Stimulated activated CD4-positive, alpha-beta T cell treated with anti-CD3 and anti-CD28 coated beads, Interleukin-15, amount 100 ng/mL, for 48 hours (primary cell): ENCODE data around the gene TRPM8.

Experiments
- DNase-seq, 2 donors: peaks; one replicate each; pipeline ENCODE4 v3.0.0-alpha.2; 2020; ENCODE audit warnings: low read depth in 2 of 2

Gene TRPM8

DNA sequence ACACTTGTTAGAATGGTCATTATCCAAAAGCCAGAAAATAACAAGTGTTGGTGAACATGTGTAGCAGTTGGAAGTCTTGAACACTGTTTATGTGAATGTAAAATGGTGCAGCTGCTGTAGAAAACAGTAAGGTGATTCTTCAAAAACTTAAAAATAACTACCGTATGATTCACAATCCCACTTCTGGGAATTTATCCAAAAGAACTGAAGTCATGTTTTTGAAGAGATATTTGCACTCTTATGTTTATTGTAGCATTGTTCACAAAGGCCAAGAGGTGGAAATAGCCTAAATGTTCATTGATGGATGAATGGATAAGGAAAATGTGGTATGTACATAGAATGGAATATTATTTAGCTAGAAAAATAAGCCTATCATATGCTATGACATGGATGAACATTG lies 127.0 kb downstream of the TRPM8 start:
- DNase-seq, result no peak

DNA sequence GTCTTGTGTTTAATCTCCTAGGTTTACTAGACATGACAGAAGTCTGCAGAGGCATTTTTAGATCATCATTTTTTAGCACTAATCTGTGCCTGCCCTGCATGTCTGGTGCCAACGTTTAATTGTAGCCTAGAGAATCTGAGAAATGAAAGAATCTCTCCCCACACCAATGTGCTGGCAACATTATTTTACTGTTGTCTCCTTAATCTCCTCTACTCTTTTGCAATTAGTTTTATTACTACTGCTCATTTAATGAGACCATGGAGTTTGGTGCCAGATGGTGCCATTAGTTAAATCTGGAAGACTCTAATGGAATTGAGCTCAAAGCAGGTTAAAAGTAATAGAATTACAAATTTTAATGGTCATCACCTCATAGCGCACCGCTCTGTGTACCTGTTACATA lies 129.3 kb downstream of the TRPM8 start:
- no peak for DNase-seq

DNA sequence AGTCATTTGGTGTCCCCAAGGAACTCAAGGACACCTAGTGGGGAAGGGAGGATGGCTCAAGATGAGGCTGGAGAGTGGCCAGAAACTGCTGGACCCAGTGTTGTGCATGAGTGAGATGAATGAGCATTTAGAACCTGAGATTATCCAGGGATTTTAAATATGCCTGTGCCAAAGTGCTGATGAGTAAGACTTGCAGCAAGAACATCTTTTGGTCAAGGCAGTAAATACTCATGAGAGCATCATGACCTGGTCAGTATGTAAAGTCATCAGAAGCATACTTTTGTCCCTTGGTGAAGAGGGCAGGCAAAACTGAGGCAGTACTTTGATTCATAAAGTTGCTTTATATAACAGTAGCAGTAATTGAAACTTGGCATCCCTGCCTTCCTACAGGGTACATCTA lies 130.2 kb downstream of the TRPM8 start:
- DNase-seq, result no peak

DNA sequence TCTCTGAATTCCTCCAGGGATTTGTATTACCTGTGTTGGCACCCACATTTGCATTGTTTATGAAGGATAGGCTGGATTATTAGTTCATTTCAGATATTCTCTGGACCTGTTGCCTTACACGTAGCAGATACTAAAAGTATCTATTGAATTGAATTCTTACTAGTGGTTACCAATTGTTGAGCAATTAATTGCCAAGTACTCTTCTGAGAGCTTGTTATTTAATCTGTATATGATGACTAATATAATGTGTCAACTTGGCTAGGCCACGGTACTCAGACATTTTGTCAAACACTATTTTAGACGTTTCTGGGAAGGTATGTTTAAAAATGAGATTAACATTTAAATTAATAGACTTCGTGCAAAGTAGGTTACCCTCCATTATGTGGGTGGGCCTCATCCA lies 130.9 kb downstream of the TRPM8 start:
- no peak for DNase-seq

DNA sequence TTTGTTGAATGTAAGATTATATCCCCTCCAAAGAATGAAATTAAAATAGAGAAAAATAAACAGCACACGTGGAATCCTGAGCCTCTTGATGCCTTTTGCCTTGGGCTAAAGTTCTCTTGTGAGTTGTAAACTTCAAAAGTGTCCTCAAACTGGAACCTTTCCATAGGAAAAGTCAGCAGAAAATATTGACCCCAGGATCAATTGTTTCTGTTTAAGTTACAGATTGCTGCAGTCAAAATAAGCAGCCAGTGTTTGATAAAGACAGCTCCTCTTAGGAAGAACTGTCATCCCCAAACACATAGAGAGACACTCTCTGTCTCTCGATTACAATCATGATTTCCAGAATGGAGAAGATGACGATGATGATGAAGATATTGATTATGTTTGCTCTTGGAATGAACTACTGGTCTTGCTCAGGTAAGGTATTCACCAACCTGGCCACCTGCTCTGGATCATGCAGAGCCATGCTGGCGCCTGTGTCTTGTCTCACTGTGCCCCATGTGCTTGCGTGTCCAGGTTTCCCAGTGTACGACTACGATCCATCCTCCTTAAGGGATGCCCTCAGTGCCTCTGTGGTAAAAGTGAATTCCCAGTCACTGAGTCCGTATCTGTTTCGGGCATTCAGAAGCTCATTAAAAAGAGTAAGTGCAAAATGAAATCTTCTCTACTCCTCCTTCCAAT lies 133.4 kb downstream of the TRPM8 start, which contains the start of gene SPP2:
TSS of gene SPP2 (plus strand) at position 248 of the 681 bp plus-strand sequence. CDS start at position 333, 85 bp downstream.
- no peak for DNase-seq

DNA sequence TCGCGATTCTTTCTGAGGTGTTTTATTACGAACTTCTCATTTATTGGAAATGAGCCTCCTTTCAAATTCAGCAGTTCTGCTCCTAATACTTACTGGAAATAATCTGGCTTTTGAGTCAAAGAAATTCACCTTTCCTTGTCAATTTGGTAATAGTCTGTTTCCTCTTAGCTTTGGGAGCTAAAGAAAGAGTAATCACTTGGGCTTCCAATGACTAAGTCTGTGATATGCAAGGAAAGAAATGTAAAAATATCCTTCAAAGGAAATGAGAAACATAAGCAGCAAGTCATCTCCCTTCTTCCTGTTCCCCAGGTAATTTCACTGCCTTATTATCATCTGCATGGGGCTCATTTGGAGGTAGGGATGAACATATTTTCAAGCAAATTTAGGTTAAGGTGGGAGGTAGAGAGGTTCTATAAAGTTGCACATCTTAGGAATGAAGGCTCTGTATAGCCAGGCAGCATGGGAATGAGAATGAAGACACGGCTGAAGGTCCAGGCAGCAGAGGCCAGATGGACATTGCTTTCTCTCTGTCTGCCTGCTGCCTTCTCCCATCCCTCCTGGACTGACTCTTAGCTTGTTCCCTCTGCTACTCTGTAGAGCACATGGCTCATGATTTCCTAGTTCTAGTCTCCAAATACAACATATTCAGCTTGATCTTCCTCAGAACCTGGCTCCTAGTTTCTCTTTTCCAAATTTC lies 134.3 kb downstream of the TRPM8 start:
- no peak for DNase-seq

DNA sequence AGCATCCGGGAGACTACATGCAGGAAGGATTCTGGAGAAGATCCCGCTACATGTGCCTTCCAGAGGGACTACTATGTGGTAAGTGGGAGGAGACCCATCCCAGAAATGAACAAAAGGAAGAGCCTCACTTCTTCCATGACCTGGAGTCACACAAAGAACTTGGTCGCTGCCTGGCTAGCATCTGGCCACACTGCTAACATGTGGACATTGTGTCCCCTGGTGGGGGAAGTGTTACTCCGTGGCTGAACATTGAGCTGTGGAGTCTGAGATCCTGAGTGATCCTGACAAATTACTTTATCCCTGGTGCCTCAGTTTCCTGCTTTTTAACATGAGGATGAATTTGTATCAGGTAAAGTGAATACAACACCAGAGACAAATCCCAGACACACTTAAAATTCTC lies 141.7 kb downstream of the TRPM8 start:
- no peak for DNase-seq

DNA sequence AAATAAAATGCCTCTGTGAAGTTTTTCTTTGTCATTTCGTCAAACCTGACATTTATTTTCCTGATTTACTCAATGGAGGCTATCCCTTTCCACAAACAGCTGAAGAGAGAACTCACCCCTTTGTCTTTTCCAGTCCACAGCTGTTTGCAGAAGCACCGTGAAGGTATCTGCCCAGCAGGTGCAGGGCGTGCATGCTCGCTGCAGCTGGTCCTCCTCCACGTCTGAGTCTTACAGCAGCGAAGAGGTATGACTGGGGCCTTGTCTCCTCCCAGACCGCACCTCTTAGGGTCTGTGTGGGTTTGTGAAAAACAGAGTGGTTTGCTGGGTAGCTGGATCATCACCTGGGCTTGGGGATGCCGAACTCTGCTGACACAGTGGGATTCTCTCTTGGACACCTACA lies 143.1 kb downstream of the TRPM8 start:
- DNase-seq, result no peak

DNA sequence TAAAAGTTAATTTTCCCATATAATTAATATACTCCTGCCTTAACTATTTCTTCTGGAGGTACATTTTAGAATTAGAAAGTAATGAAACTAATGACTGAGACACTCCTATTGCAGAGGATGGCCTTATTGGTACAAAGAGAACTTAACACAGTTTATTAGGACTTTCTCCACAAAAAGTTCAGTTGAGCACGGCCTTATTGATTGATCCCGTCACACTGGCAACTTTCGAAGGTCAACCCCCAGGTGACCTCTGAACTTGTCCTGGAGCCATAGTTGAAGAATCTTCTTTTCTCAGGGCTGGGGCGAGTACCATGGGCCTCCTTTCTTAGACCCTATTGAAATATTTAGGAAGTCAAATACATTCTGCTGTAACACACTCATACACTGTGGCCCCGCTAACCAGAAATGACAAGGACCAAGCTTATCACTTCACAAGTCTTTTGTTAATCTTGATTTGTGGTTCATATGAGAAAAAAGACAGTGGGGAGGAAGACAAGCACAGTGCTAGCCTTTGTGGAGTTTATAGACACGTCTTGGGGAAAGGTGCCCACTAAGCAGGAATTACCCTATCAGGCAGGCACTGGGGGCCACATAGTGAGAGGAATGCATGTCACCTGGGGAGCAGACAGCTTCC lies 144.6 kb downstream of the TRPM8 start:
- DNase-seq, result no peak

DNA sequence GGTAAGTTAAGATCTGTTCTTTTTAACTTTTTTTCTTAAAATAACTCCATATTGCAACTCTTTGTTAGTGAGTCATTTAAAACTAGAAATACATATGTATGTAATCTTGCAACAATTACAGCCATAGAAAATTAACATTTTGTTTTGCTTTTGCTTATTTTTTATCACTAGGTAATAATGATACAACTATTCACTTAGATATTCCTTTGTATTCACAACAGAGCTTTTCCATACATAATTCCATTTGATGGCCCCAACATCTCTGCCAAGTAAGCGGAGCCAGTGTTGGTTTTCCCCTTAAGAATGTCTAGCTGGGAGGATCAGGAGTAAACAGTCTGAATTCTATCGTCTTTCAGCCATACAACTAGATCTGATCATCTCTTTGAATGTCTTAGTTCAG lies 149.4 kb downstream of the TRPM8 start:
- DNase-seq, result no peak
